Measurements from ENCODE around the gene ARL10. TPM values are rescaled to one million over a fixed set of nuclear protein-coding genes. Genes with fewer than 3 reads are reported as not detected.
A peak's percentile ranks its signal among the peaks of the same experiment; 100 is the strongest.

ARL10 gene
- total RNA-seq, 4 donors from 2014 or later = 1.4 to 4.7 (median 2.4) TPM

GRCh38 chr5:176373100-176373818 is 8.0 kb downstream of the ARL10 start:
- no peak overlapping the region for H3K4me3 ChIP-seq
- DNase-seq (peak in 1 of 2 donors; percentile 33), ATAC-seq (no peak)
- intact Hi-C loops (cut with DNase I; ENCODE audit: low total_unique reads) = no loop called here
- H3K27me3 ChIP-seq = no peaks in the 10 kb centered on the region
- in situ Hi-C loops (cut with MboI; ENCODE audit: low sequenced_read_pairs in 4 of 4) = no loop called here
- H3K4me1 ChIP-seq = peaks cover 51 to 53% of the 10 kb centered on the region in 2 donors
- H3K27ac ChIP-seq = peak overlapping the region; percentile 95 to 97 (median 96)
- H3K9me3 ChIP-seq = no peaks in the 10 kb centered on the region
- no peaks in the 10 kb centered on the region for H3K36me3 ChIP-seq
- no peak for TF ChIP-seq POLR2A (IDR thresholded peaks at IDR 0.05)
- TF ChIP-seq, protein P1, sequence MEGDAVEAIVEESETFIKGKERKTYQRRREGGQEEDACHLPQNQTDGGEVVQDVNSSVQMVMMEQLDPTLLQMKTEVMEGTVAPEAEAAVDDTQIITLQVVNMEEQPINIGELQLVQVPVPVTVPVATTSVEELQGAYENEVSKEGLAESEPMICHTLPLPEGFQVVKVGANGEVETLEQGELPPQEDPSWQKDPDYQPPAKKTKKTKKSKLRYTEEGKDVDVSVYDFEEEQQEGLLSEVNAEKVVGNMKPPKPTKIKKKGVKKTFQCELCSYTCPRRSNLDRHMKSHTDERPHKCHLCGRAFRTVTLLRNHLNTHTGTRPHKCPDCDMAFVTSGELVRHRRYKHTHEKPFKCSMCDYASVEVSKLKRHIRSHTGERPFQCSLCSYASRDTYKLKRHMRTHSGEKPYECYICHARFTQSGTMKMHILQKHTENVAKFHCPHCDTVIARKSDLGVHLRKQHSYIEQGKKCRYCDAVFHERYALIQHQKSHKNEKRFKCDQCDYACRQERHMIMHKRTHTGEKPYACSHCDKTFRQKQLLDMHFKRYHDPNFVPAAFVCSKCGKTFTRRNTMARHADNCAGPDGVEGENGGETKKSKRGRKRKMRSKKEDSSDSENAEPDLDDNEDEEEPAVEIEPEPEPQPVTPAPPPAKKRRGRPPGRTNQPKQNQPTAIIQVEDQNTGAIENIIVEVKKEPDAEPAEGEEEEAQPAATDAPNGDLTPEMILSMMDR (IDR thresholded peaks at IDR 0.05 in 4 of 5, conservative IDR thresholded peaks at IDR 0.05 in 1 of 5) = no peak

- H3K4me1 ChIP-seq = peaks cover 25 to 37% of the 10 kb centered on the region in 2 donors
- in situ Hi-C loops (cut with MboI; ENCODE audit: low sequenced_read_pairs in 4 of 4) (no loop called here), intact Hi-C loops (cut with DNase I; ENCODE audit: low total_unique reads) (loop anchor here (10.0 kb wide), 3 partner anchors 265 to 1165 kb away; partner anchors contain the start of genes TSPAN17 and ZNF346)
- no peaks in the 10 kb centered on the region for H3K27me3 ChIP-seq
- no peak for DNase-seq
- ATAC-seq = no peak
- no peak overlapping the region for H3K4me3 ChIP-seq
- H3K36me3 ChIP-seq = peaks cover 0 to 21% of the 10 kb centered on the region in 2 donors
- H3K9me3 ChIP-seq = no peaks in the 10 kb centered on the region
- H3K27ac ChIP-seq = peak overlapping the region; percentile 92 to 98 (median 96)
- no peak for TF ChIP-seq POLR2A (IDR thresholded peaks at IDR 0.05)
- TF ChIP-seq, protein P1 (IDR thresholded peaks at IDR 0.05 in 4 of 5, conservative IDR thresholded peaks at IDR 0.05 in 1 of 5) = no peak
Observed at GRCh38 chr5:176379881-176380280, 14.6 kb downstream of the ARL10 start.

DNA sequence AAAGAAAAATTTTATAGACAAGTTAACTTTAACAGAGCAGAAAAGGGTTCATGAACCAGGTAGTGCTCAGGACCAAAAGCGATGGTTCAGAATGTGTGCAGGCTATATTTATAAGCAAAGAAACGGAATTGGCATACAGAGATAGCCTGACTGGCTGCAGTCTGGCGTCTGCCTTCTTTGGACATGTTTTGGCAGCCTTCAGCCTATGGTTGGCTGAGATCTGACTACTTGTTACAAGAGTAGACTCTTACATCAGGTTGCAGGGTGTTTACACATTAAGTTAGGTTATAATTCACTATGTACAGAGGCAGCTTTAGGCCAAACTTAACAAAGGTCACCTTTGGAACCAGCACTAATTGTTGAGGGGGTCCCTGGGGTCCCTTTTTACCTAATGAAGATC is 16.1 kb downstream of the ARL10 start:
- peak; percentile 76 to 90 for DNase-seq
- in situ Hi-C loops (cut with MboI; ENCODE audit: low sequenced_read_pairs in 4 of 4) = no loop called here
- H3K4me3 ChIP-seq = no peak overlapping the region
- ATAC-seq = peak; percentile 93 to 95
- H3K27ac ChIP-seq = peak overlapping the region; percentile 92 to 98 (median 96)
- no peak for TF ChIP-seq POLR2A (IDR thresholded peaks at IDR 0.05)
- TF ChIP-seq, protein P1 (IDR thresholded peaks at IDR 0.05 in 4 of 5, conservative IDR thresholded peaks at IDR 0.05 in 1 of 5) = no peak
- intact Hi-C loops (cut with DNase I; ENCODE audit: low total_unique reads) = loop anchor here (10.0 kb wide), 3 partner anchors 263 to 1163 kb away; partner anchors contain the start of genes TSPAN17 and ZNF346
- H3K36me3 ChIP-seq = peaks cover 0 to 37% of the 10 kb centered on the region in 2 donors
- no peaks in the 10 kb centered on the region for H3K27me3 ChIP-seq
- H3K9me3 ChIP-seq = no peaks in the 10 kb centered on the region
- peaks cover 29 to 41% of the 10 kb centered on the region in 2 donors for H3K4me1 ChIP-seq

DNA sequence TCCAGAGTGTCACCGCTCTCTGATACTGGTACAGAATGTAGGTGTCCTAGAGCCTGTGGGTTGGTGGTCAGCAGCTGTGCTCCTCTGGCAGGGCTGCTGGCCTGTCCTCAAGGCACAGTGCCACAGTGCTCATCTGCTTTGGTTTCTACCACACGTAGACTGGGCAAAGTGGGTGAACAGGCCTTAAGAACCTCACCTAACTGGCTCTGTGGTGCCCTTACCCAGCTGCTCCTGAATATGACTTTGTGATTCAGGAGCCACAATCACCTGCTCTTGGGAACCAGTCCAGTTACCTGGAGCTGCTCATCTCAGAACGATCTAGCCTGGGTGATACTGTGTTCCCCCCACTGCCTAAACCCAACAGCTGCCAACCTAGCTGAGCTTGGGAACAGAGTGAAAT is 16.7 kb downstream of the ARL10 start:
- H3K4me1 ChIP-seq = peaks cover 35 to 47% of the 10 kb centered on the region in 2 donors
- H3K27ac ChIP-seq = peak overlapping the region; percentile 92 to 98 (median 96)
- ATAC-seq = peak; percentile 65 to 70
- in situ Hi-C loops (cut with MboI; ENCODE audit: low sequenced_read_pairs in 4 of 4) (no loop called here), intact Hi-C loops (cut with DNase I; ENCODE audit: low total_unique reads) (loop anchor here (10.0 kb wide), 3 partner anchors 263 to 1163 kb away; partner anchors contain the start of genes TSPAN17 and ZNF346)
- TF ChIP-seq POLR2A (IDR thresholded peaks at IDR 0.05) = peak in 1 of 2 donors; percentile 5
- TF ChIP-seq, protein P1 (IDR thresholded peaks at IDR 0.05 in 4 of 5, conservative IDR thresholded peaks at IDR 0.05 in 1 of 5) = no peak
- DNase-seq = peak; percentile 58 to 80
- peaks cover 0 to 38% of the 10 kb centered on the region in 2 donors for H3K36me3 ChIP-seq
- no peaks in the 10 kb centered on the region for H3K27me3 ChIP-seq
- no peak overlapping the region for H3K4me3 ChIP-seq
- H3K9me3 ChIP-seq = no peaks in the 10 kb centered on the region

All from gastrocnemius medialis (tissue), 4 donors.